Lower leg skin (tissue), 3 donors: ENCODE measurements around the gene CLEC18A.

ENCODE experiments used
- CTCF ChIP-seq, 3 donors: fragments of 450-650 bp; IDR thresholded peaks; one replicate each; pipeline ENCODE4 v1.5.1; 2016; ENCODE audit warnings: antibody characterized with exemption in 3 of 3, mild to moderate bottlenecking in 3 of 3, moderate library complexity in 2 of 3
- POLR2A ChIP-seq, 2 donors: fragments of 450-650 bp; IDR thresholded peaks; one replicate each; pipeline ENCODE4 v1.6.1; 2016 to 2017; ENCODE audit warnings: antibody characterized with exemption in 2 of 2, mild to moderate bottlenecking in 1 of 2, moderate library complexity in 1 of 2

DNA sequence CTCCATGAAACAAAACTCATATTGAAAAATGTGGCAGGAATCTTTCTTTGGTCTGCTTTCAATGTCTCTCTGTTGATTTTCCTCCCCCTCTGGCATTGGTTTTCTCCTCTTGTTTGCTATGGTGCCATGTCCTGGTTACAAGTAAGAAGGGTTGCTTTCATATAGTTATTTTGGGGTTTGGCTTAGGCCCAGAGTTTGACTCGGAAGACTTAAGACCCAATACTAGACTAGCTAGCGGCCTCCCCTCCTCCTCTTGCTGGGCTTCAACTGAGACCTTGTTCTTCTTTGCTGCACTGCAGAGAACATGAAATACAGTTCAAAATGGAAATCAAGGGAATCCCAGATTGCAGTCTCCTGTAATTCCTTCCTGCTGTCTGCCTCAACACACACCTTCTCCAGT lies 30.0 kb upstream of the CLEC18A start:
- TF ChIP-seq CTCF (IDR thresholded peaks at IDR 0.05) (no peak), POLR2A (IDR thresholded peaks at IDR 0.05) (no peak)
